IPS-20b (cell line): ENCODE data around the gene UPK2.
"Not testable (repeated sequence)": the region's sequence is repeated elsewhere in the genome, so short reads cannot be mapped to it uniquely, and the experiment has no call there.

ENCODE experiments used
- H3K27ac ChIP-seq: one replicate; pipeline ENCODE4 v1.5.1; 2013; ENCODE audit warnings: low read length
- H3K27me3 ChIP-seq: 2 replicates; pipeline ENCODE4 v1.6.1; 2013; ENCODE audit warnings: mild to moderate bottlenecking, low read length, inconsistent platforms; ENCODE audit not compliant: insufficient read depth
- H3K36me3 ChIP-seq: 2 replicates; pipeline ENCODE4 v1.6.1; 2013; ENCODE audit warnings: low read depth, mild to moderate bottlenecking, inconsistent platforms, low read length, moderate library complexity; ENCODE audit not compliant: insufficient read depth
- H3K4me1 ChIP-seq: 2 replicates; pipeline ENCODE4 v1.6.1; 2013; ENCODE audit warnings: mild to moderate bottlenecking, control low read depth, inconsistent platforms, low read length, moderate library complexity; ENCODE audit not compliant: insufficient read depth
- H3K4me3 ChIP-seq: 2 replicates; pipeline ENCODE4 v1.5.1; 2013; ENCODE audit warnings: mild to moderate bottlenecking, low read length, inconsistent platforms
- H3K9ac ChIP-seq: 2 replicates; pipeline ENCODE4 v1.6.1; 2013; ENCODE audit warnings: low read depth, mild to moderate bottlenecking, inconsistent platforms, low read length, moderate library complexity
- H3K9me3 ChIP-seq: 2 replicates; pipeline ENCODE4 v1.6.1; 2013; ENCODE audit warnings: mild to moderate bottlenecking, low read depth, low read length, inconsistent platforms; ENCODE audit not compliant: insufficient read depth

Gene UPK2

DNA sequence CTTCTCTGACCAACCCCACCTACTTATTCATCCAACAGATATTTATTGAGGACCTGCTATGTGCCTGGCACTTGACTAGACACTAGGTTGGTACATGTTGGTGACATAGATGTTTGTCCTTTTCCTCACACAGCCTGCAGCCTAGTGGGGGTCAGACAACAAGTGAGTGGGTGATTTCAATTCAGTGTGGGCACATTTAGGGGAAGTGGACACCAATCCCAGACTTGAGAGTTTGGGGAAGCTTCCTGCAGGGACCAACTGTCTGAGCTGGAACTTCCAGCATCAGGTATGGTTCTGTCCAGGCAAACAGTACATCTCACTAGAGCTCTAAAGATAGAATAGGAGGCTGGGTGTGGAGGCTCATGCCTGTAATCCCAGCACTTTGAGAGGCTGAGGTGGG is 24.5 kb upstream of the UPK2 start:
- no peak overlapping the region for H3K4me3 ChIP-seq
- H3K9me3 ChIP-seq: no peaks in the 10 kb centered on the region
- peaks cover 12% of the 10 kb centered on the region for H3K4me1 ChIP-seq
- H3K9ac ChIP-seq: no peak overlapping the region
- no peaks in the 10 kb centered on the region for H3K36me3 ChIP-seq
- peaks cover 24% of the 10 kb centered on the region for H3K27me3 ChIP-seq
- no peak overlapping the region for H3K27ac ChIP-seq

DNA sequence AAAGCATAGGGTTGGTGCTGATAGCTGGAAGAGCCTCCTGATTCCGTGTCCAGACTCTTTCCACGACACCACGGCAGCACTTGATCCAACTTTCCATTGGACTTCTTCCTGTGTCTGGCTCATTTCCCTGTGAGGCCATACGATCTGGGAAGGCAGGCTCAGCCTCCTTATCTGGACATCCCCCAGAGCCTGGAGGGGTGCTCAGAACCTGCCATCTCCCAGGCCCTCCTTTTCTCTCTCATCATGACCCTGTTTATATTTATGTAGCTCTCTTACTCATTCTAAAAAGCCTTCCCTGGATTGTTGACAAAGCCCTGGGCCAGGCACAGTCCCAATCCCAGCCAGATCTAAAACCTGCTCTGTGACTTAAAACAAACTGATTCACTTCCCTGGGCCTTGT is 22.6 kb upstream of the UPK2 start:
- Histone ChIP-seq H3K9ac (no peak overlapping the region), H3K4me1 (peaks cover 5% of the 10 kb centered on the region; the same call in 1 of the 2 replicates), H3K27ac (no peak overlapping the region), H3K27me3 (peaks cover 15% of the 10 kb centered on the region), H3K36me3 (no peaks in the 10 kb centered on the region), H3K4me3 (no peak overlapping the region), H3K9me3 (no peaks in the 10 kb centered on the region)

DNA sequence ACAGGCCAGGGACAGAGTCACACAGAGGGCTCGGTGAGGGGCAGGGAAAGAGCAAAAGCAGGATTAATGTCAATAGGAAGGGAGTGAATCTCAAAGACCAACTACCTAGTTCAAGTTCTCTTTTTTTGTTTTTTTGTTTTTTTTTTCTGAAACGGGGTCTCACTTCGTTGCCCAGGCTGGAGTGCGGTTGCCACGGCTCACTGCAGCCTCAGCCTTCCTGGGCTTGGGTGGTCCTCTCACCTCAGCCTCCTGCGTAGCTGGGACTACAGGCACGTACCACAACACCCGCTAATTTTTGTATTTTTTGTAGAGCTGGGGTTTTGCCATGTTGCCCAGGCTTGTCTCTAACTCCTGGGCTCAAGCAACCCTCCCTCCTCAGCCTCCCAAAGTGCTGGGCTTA is 20.7 kb upstream of the UPK2 start:
- peaks cover 13% of the 10 kb centered on the region; the same call in 1 of the 2 replicates for H3K4me1 ChIP-seq
- H3K27me3 ChIP-seq: peaks cover 26% of the 10 kb centered on the region
- no peak overlapping the region for H3K4me3 ChIP-seq
- no peaks in the 10 kb centered on the region for H3K9me3 ChIP-seq
- no peak overlapping the region for H3K27ac ChIP-seq
- H3K36me3 ChIP-seq: no peaks in the 10 kb centered on the region
- no peak overlapping the region for H3K9ac ChIP-seq

DNA sequence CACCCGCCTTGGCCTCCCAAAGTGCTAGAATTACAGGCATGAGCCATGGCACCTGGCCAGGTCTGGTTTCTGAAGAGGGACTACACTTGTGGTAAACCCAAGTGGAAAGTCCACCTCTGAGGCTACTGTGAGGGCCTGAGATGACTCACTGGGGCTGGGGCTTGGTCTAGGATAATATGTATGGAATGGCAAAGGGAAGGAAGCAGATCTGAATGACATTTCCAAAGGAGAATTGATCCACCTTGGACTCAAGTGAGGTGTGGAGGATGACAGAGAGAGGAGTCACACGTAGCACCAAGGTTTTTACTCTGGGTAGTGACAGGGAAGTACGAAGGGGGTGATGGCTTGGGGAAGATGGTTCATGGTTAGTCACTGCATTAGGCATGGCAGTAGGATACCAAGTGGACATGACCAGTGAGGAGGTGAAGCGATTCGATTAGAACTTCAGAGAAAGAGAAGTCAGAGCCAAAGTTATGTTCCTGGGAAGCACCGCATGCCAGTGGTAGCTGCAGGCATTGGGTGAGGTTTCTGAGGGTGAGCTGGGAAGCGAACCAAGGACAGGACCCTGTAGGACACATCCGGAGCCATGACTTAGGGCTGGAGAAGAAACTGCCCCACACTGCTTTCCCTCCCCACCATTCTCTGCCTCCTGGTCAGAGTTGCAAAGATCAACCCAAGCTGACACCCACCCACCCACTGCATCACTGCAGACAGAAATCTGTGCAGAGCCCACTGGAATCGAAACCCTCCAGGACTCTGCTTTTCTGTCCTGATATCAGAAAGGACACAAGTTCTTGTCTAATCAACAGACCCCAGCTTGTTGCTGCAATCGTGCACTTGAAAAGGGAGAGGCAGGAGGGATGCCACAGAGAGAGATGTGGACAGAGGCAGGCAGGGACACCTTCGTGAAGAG is 17.4 kb upstream of the UPK2 start:
- Histone ChIP-seq H3K4me3 (no peak overlapping the region), H3K9ac (no peak overlapping the region), H3K27me3 (peaks cover 13% of the 10 kb centered on the region; the same call in 1 of the 2 replicates), H3K9me3 (no peaks in the 10 kb centered on the region), H3K4me1 (peaks cover 12% of the 10 kb centered on the region; the same call in 1 of the 2 replicates), H3K36me3 (no peaks in the 10 kb centered on the region), H3K27ac (no peak overlapping the region)

DNA sequence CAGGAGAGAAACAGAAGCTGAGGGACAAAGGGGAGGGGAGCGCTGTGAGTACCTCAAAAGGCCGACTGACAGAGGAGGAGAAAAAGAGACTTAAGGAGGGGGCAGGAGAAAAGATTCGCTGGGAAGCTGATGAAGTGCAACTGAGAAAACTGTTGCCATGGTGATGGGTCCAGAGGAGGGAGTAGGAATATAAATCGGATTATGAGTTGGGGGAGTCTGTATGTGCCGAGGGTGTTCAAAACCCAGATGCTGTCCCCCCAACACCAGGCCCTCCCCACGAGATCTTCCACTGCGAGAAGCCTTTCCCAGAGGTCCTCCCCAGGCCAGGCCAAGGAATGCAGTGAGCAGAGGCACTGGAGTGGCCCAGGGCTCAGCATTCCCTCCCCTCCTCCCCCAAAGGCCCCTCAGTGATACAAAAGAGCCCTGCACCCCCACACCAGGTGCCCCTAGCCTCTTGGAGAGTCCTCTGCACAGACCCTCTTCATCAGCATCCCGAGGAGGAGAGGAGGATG is 16.6 kb upstream of the UPK2 start:
- H3K9me3 ChIP-seq: no peaks in the 10 kb centered on the region
- peaks cover 13% of the 10 kb centered on the region; the same call in 1 of the 2 replicates for H3K27me3 ChIP-seq
- H3K4me1 ChIP-seq: peaks cover 12% of the 10 kb centered on the region; the same call in 1 of the 2 replicates
- H3K36me3 ChIP-seq: no peaks in the 10 kb centered on the region
- 0 out of 2 replicates have a peak overlapping the region, but pooled peaks have one; percentile 23 for H3K4me3 ChIP-seq
- H3K9ac ChIP-seq: peak overlapping the region; percentile 59; the same call in 1 of the 2 replicates
- no peak overlapping the region for H3K27ac ChIP-seq

DNA sequence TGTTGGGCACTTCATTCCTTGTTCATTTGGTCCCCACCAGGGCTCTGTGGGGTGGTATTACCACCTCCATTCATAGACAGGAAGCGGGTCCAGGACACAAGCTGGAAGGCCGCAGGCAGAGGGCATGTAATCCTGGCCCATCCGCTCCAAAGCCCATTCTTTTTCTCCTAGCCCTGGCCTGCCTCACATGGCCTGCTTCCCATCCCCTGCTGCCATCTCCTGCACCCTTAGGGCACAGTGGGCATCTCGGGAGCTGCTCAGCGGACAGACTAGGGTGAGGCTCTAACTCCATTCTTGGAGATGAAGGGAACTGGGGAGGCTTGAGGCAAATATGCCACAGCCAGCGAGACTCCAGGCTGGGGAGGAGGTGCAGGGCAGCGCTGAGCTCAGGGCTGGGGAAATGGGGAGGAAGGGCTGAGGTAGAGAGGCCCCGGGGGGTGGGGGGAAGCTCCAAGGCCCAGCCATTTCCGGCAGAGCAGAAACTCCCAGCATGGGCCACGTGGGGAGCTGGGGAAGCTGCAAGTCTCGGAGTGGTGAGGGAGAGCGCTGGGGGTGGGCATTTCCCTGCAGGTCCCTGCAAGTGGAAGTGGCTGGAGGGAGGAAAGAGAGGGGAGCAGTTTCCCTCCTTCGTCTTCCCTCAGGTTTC is 16.0 kb upstream of the UPK2 start:
- Histone ChIP-seq H3K27me3 (peaks cover 13% of the 10 kb centered on the region; the same call in 1 of the 2 replicates), H3K27ac (no peak overlapping the region), H3K4me3 (0 out of 2 replicates have a peak overlapping the region, but pooled peaks have one; percentile 23), H3K9ac (peak overlapping the region; percentile 59), H3K4me1 (peaks cover 12% of the 10 kb centered on the region; the same call in 1 of the 2 replicates), H3K9me3 (no peaks in the 10 kb centered on the region), H3K36me3 (no peaks in the 10 kb centered on the region)

DNA sequence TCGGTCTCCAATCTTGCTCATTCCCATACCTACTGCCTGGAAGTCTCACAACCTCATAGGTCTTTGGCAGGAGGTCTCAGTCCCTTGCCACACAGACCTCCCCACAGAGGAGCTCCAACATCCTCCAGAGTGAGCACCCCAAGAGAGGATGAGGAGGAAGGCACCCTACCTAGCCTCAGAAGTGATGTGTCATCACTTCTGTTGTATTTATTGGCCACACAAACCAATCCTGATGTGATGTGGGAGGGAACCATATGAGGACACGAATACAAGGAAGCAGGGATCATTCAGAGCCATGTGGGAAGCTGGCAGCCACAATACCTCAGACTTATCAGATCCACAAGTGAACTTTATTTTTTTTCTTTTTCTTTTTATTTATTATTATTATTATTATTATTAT is 9.0 kb upstream of the UPK2 start:
- no peaks in the 10 kb centered on the region for H3K36me3 ChIP-seq
- no peak overlapping the region for H3K4me3 ChIP-seq
- no peak overlapping the region for H3K9ac ChIP-seq
- H3K27me3 ChIP-seq: no peaks in the 10 kb centered on the region
- H3K4me1 ChIP-seq: no peaks in the 10 kb centered on the region
- no peaks in the 10 kb centered on the region for H3K9me3 ChIP-seq
- no peak overlapping the region for H3K27ac ChIP-seq

DNA sequence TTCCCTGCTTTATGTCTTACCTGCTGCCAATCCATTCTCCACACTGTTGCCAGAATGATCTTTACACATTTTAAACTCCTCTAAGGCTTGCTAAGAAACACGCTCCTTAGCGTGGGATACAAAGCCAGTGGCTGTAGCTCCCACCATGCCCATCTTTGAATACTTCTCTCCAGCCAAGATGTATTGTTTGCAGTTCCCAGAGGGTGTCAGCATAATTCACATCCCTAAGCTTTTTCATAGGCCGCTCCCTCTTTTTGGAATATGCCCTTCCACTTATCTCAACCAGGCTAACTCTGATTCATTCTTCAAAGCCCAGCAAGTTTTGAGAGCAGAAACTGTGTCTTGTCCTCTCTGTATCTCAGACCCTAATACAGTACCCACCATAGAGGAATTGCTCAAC is 8.1 kb upstream of the UPK2 start:
- Histone ChIP-seq H3K9ac (no peak overlapping the region), H3K36me3 (no peaks in the 10 kb centered on the region), H3K4me3 (no peak overlapping the region)

DNA sequence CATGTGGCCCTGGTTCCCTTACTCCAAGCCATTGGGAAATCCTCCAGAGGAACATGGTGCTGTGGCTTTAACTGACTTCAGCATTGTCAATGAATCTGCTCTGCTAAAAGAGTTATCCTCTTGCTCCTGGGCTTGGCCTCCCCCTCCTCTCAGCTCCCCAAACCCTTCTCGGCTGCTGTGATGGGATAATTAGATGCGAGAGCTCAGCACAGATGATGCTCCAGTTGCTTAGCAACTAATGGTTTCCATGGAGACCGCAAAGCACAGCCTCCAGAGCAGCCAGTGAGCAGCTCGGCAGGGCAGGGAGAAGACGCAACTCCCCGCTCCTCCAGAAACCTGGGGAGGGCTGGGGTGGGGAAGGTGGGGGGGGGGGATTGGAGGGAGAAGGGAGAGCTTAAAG is 2.8 kb upstream of the UPK2 start:
- Histone ChIP-seq H3K27me3 (no peaks in the 10 kb centered on the region; the same call in none of the 2 replicates), H3K9ac (no peak overlapping the region), H3K36me3 (no peaks in the 10 kb centered on the region), H3K4me3 (no peak overlapping the region), H3K4me1 (no peaks in the 10 kb centered on the region), H3K27ac (no peak overlapping the region), H3K9me3 (no peaks in the 10 kb centered on the region)

More for the DNA sequence above, 8.1 kb upstream of the UPK2 start:
- H3K9me3 ChIP-seq: no peaks in the 10 kb centered on the region
- no peaks in the 10 kb centered on the region for H3K4me1 ChIP-seq
- H3K27me3 ChIP-seq: no peaks in the 10 kb centered on the region
- H3K27ac ChIP-seq: no peak overlapping the region

DNA sequence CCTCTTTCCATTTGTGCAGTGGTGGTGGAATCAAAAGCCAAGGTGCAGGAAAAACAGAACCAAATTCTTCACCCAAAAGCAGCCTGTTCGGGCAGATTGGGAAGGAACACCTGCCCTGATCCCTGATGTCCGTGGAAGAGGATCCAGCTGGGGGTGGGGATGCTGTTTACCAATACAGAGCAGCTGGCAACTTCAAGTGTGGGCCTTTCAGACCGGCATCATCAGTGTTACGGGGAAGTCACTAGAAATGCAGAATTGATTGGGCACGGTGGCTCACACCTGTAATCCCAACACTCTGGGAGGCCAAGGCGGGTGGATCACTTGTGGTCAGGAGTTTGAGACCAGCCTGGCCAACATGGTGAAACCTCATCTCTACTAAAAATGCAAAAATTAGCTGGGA is 2.1 kb upstream of the UPK2 start:
- not testable (repeated sequence) for H3K27ac ChIP-seq, H3K9ac ChIP-seq, H3K27me3 ChIP-seq, H3K36me3 ChIP-seq, H3K4me1 ChIP-seq, H3K4me3 ChIP-seq, H3K9me3 ChIP-seq

DNA sequence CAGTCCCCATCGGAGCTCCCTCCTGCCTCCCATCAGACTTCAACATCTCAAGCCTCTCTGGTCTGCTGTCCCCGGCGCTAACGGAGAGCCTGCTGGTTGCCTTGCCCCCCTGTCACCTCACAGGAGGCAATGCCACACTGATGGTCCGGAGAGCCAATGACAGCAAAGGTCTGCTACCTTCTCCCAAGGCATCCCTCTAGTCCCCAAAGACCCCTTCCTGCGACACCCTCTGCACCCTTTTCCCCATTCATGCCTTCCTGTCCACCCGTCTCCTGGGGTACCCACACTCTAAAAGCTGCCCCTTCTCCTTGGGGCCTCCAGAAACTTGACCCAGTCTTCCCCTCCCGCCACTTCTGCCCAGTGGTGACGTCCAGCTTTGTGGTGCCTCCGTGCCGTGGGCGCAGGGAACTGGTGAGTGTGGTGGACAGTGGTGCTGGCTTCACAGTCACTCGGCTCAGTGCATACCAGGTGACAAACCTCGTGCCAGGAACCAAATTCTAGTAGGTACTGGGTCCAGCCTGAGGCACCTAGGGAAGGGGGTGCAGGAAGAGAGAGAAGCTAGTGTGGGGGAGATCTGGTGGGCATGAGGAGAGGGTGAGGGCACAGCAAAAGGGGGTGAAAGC is 860 bp downstream of the UPK2 start:
- H3K27ac ChIP-seq: no peak overlapping the region
- H3K4me1 ChIP-seq: no peaks in the 10 kb centered on the region
- no peaks in the 10 kb centered on the region; the same call in none of the 2 replicates for H3K27me3 ChIP-seq
- H3K9me3 ChIP-seq: no peaks in the 10 kb centered on the region
- H3K4me3 ChIP-seq: no peak overlapping the region
- H3K36me3 ChIP-seq: no peaks in the 10 kb centered on the region
- no peak overlapping the region for H3K9ac ChIP-seq
